Endothelial cell of umbilical vein (primary cell): ENCODE measurements around the gene DACT1. TPM values are rescaled to one million over a fixed set of nuclear protein-coding genes. Genes with fewer than 3 reads are reported as not detected.

ENCODE experiments used
- BruUV-seq: library from RNA; stranded (reverse); fragments of 400-500 nt; replicated peaks from 2 replicates; lab custom pipeline; 2021; lab: Mats Ljungman, UMichigan
- CTCF ChIA-PET: fragments of 300-600, 350-600 bp; sonication (Branson Sonifier 250); formaldehyde crosslinking; loops from one replicate; lab custom pipeline; 2021; ENCODE audit warnings: antibody characterized with exemption, inconsistent platforms; lab: Charles Lee
- POLR2A ChIA-PET: fragments of 300-600, 350-600 bp; sonication (Branson Sonifier 250); formaldehyde crosslinking; loops from one replicate; lab custom pipeline; 2021; ENCODE audit warnings: antibody characterized with exemption, inconsistent platforms; lab: Charles Lee
- DNase-seq: peaks from one replicate; pipeline ENCODE4 v3.0.0-alpha.2; 2011; ENCODE audit warnings: low read depth, low spot score
- FAIRE-seq: peaks from 2 replicates; lab custom pipeline; 2011; peaks lifted over from hg19 to GRCh38; lab: Jason Lieb, UNC
- H2AFZ ChIP-seq: 2 replicates; pipeline ENCODE4 v1.6.0; 2012; ENCODE audit warnings: low read depth, low read length, control low read depth, inconsistent platforms
- H3K27ac ChIP-seq: 2 replicates; pipeline ENCODE4 v1.5.1; 2011; ENCODE audit warnings: low read depth, mild to moderate bottlenecking, control low read depth, low read length, moderate library complexity; ENCODE audit not compliant: insufficient read depth
- H3K27me3 ChIP-seq, 2 experiments: 2 replicates each; pipeline versions ENCODE4 v1.6.0 to v1.6.1; 2011; ENCODE audit warnings: low read length in 2 of 2, mixed read lengths in 1 of 2; ENCODE audit not compliant: control insufficient read depth in 2 of 2, insufficient read depth in 2 of 2
- H3K36me3 ChIP-seq, 2 experiments: 2 replicates in 1 of 2; 3 replicates in 1 of 2; pipeline ENCODE4 v1.5.1; 2011; ENCODE audit warnings: low read length in 2 of 2, mild to moderate bottlenecking in 1 of 2, moderate library complexity in 1 of 2; ENCODE audit not compliant: control insufficient read depth in 2 of 2, insufficient read depth in 2 of 2; ENCODE audit errors: extremely low read depth in 1 of 2
- H3K4me1 ChIP-seq: 3 replicates; pipeline ENCODE4 v1.5.1; 2011; ENCODE audit warnings: mild to moderate bottlenecking, low read length; ENCODE audit not compliant: control insufficient read depth, insufficient read depth; ENCODE audit errors: extremely low read depth
- H3K4me2 ChIP-seq: 2 replicates; pipeline ENCODE4 v1.6.1; 2011; ENCODE audit warnings: low read length, control low read depth, mixed read lengths; ENCODE audit not compliant: insufficient read depth
- H3K4me3 ChIP-seq, 3 experiments: fragments of 200-600 bp in 1 of 3; sonication (generic), shearing (Covaris generic) in 1 of 3; replicated peaks in 1 of 3; 2 replicates each; pipeline ENCODE4 v1.5.1; 2011 to 2016; ENCODE audit warnings: control low read depth in 3 of 3, low read length in 3 of 3, mild to moderate bottlenecking in 2 of 3, inconsistent platforms in 1 of 3, low read depth in 1 of 3, moderate library complexity in 1 of 3; ENCODE audit not compliant: insufficient read depth in 1 of 3
- H3K79me2 ChIP-seq: 2 replicates; pipeline ENCODE4 v1.6.0; 2012; ENCODE audit warnings: low read length, inconsistent platforms; ENCODE audit not compliant: control insufficient read depth, insufficient read depth
- H3K9ac ChIP-seq: replicated peaks from 2 replicates; pipeline ENCODE3; 2011; ENCODE audit warnings: low read length, control low read depth; ENCODE audit not compliant: insufficient read depth; ENCODE audit errors: extremely low read depth
- H3K9me1 ChIP-seq: replicated peaks from 3 replicates; pipeline ENCODE4 v1.6.0; 2011; ENCODE audit warnings: mild to moderate bottlenecking, low read length; ENCODE audit not compliant: control insufficient read depth, insufficient read depth; ENCODE audit errors: extremely low read depth
- H3K9me3 ChIP-seq: replicated peaks from 2 replicates; pipeline ENCODE4 v1.5.1; 2012; ENCODE audit warnings: low read length, inconsistent platforms; ENCODE audit not compliant: control insufficient read depth, insufficient read depth
- H4K20me1 ChIP-seq: replicated peaks from 2 replicates; pipeline ENCODE3; 2011; ENCODE audit warnings: mild to moderate bottlenecking, low read length; ENCODE audit not compliant: control insufficient read depth, insufficient read depth; ENCODE audit errors: extremely low read depth
- EZH2 ChIP-seq: IDR thresholded peaks from 2 replicates; pipeline ENCODE4 v1.6.1; 2012; ENCODE audit warnings: borderline replicate concordance, low read depth, mild to moderate bottlenecking, moderate library complexity, low read length, inconsistent platforms; ENCODE audit not compliant: severe bottlenecking
- FOS ChIP-seq: IDR thresholded peaks from 2 replicates; pipeline ENCODE4 v1.6.1; 2011; ENCODE audit warnings: mild to moderate bottlenecking, low read length, moderate library complexity, borderline replicate concordance; ENCODE audit not compliant: insufficient read depth
- GATA2 ChIP-seq: IDR thresholded peaks from 2 replicates; pipeline ENCODE4 v1.7.0; 2011; ENCODE audit warnings: low read depth, mild to moderate bottlenecking, moderate library complexity, mixed read lengths, low read length; ENCODE audit not compliant: insufficient read length, insufficient read depth
- JUN ChIP-seq: IDR thresholded peaks from 2 replicates; pipeline ENCODE4 v1.6.1; 2011; ENCODE audit warnings: borderline replicate concordance, low read depth; ENCODE audit not compliant: insufficient read length, insufficient read depth
- MYC ChIP-seq: IDR thresholded peaks from one replicate; pipeline ENCODE4 v1.6.1; 2011; ENCODE audit warnings: mild to moderate bottlenecking, low read depth, low read length
- POLR2A ChIP-seq: IDR thresholded peaks from 2 replicates; pipeline ENCODE4 v1.6.1; 2012; ENCODE audit warnings: low read depth, mild to moderate bottlenecking, control low read depth, low read length
- POLR2AphosphoS5 ChIP-seq: IDR thresholded peaks from 2 replicates; pipeline ENCODE4 v1.6.1; 2012; ENCODE audit warnings: low read depth, mild to moderate bottlenecking, control low read depth, low read length, moderate library complexity; ENCODE audit not compliant: insufficient read depth
- dilution Hi-C: fragments of 300-500 bp; cut with MboI; formaldehyde crosslinking; loops from one replicate; pipeline ENCODE4 v1.15.0; 2019; ENCODE audit warnings: low sequenced_read_pairs; ENCODE audit not compliant: extremely low pct_ligation_motif_present
- intact Hi-C: fragments of 100-400 bp; cut with micrococcal nuclease; formaldehyde crosslinking; loops from one replicate; pipeline ENCODE4 v1.10.0; 2022
- polyA plus RNA-seq, 4 experiments: library from polyadenylated mRNA; depleted of rRNA in 3 of 4; stranded (reverse) in 3 of 4; unstranded in 1 of 4; fragments of >200 nt; gene quantifications; 2 replicates each; pipeline versions ENCODE4 v1.2.1 to v1.2.3, GENCODE V29; 2011 to 2012; ENCODE audit warnings: missing spikeins in 1 of 4
- total RNA-seq: library from RNA; stranded (reverse); gene quantifications from 2 replicates; pipeline ENCODE4 v1.2.3, GENCODE V29; 2021
- TF ChIP-seq, protein P1 (sequence below), 2 donors: IDR thresholded peaks; 1 replicate in 1 of 2; 2 replicates in 1 of 2; pipeline ENCODE4 v1.5.1; 2011; ENCODE audit warnings: low read length in 2 of 2, mild to moderate bottlenecking in 2 of 2, moderate library complexity in 2 of 2, control low read depth in 1 of 2, inconsistent platforms in 1 of 2, low read depth in 1 of 2; ENCODE audit not compliant: insufficient read depth in 1 of 2; ENCODE audit errors: extremely low read depth in 1 of 2
- TF ChIP-seq, protein P2 (sequence below): IDR thresholded peaks from 2 replicates; pipeline ENCODE4 v1.6.1; 2011; ENCODE audit not compliant: insufficient read depth, insufficient read length

DACT1 gene
- total and polyA plus RNA-seq, 2 donors (not counting 3 experiments of a cell fraction or from before 2014, with no cell fraction given) = 0.21 to 0.27 TPM

DNA sequence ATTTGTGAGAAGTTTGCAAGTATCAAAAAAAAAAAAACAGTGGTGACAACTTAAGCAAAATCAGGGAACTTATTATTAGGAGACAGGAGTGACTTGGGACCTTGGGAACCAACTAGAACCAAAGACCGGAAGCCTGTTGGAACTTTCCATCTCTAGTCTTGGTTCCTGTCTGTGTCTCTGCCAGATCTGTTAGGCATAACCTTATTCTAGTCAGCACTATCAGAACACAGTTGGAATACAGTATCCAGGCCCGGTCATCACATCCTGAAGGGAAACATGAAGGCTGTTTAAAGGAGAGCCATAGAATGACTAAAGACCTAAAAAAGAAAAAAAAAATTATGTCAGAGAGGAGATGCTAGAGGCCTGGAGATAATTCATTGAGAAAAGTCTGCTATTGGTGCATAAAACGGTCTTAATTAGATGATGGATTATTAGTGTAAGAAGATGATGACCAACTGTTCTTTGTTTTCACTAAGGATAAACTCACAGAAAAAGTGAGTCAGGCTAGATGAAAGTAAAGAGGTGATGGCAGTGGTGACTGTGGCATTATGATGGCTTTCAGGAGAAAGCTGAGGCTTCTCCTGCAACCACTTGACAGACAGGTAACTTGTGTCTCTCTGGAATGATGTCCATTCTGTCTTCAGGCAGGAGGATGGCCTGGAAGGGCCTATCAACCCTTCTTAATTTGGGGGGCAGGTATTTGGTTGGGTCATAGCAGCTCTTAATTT, 28.2 kb downstream of the DACT1 start:
- Histone ChIP-seq H3K9me1 (no peaks in the 10 kb centered on the region), H3K9ac (no peak overlapping the region), H3K4me2 (no peak overlapping the region), H2AFZ (no peak overlapping the region), H3K36me3 (no peaks in the 10 kb centered on the region), H3K27ac (no peak overlapping the region), H3K9me3 (no peaks in the 10 kb centered on the region), H3K4me1 (no peaks in the 10 kb centered on the region), H3K27me3 (peaks cover 0 to 5% of the 10 kb centered on the region in 2 experiments), H3K79me2 (no peaks in the 10 kb centered on the region), H4K20me1 (no peaks in the 10 kb centered on the region), H3K4me3 (no peak overlapping the region)
- POLR2A ChIA-PET = no interaction called here
- dilution Hi-C loops (no loop called here), intact Hi-C loops (no loop called here)
- TF ChIP-seq POLR2A = no peak
- TF ChIP-seq POLR2AphosphoS5 = no peak
- no peak for TF ChIP-seq EZH2
- TF ChIP-seq MYC = no peak
- no peak for TF ChIP-seq GATA2
- TF ChIP-seq, protein P1, sequence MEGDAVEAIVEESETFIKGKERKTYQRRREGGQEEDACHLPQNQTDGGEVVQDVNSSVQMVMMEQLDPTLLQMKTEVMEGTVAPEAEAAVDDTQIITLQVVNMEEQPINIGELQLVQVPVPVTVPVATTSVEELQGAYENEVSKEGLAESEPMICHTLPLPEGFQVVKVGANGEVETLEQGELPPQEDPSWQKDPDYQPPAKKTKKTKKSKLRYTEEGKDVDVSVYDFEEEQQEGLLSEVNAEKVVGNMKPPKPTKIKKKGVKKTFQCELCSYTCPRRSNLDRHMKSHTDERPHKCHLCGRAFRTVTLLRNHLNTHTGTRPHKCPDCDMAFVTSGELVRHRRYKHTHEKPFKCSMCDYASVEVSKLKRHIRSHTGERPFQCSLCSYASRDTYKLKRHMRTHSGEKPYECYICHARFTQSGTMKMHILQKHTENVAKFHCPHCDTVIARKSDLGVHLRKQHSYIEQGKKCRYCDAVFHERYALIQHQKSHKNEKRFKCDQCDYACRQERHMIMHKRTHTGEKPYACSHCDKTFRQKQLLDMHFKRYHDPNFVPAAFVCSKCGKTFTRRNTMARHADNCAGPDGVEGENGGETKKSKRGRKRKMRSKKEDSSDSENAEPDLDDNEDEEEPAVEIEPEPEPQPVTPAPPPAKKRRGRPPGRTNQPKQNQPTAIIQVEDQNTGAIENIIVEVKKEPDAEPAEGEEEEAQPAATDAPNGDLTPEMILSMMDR (IDR thresholded peaks at IDR 0.05; ENCODE audit: extremely low read depth in 1 of 2, insufficient read depth in 1 of 2, low read depth in 1 of 2, low read length in 2 of 2) = no peak
- TF ChIP-seq, protein P2, sequence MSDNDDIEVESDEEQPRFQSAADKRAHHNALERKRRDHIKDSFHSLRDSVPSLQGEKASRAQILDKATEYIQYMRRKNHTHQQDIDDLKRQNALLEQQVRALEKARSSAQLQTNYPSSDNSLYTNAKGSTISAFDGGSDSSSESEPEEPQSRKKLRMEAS = no peak
- no peak for TF ChIP-seq FOS
- TF ChIP-seq JUN = no peak
- no TSS peak for BruUV-seq
- DNase-seq (no peak), FAIRE-seq (no peak)
- CTCF ChIA-PET = no interaction called here
